LNCaP clone FGC (cell line): ENCODE results near the gene PRRG1.
"Not testable (repeated sequence)": the region's sequence is repeated elsewhere in the genome, so short reads cannot be mapped to it uniquely, and the experiment has no call there.

Experiments used
- DNase-seq: peaks from one replicate; pipeline ENCODE4 v3.0.0-alpha.2; 2011; ENCODE audit warnings: low read depth
- H3K4me3 ChIP-seq: 2 replicates; pipeline ENCODE4 v1.5.1; 2011; ENCODE audit warnings: mild to moderate bottlenecking, low read depth, low read length, control low read depth
- TF ChIP-seq, protein P1 (sequence below): IDR thresholded peaks from 2 replicates; pipeline ENCODE4 v1.5.1; 2012; ENCODE audit warnings: mild to moderate bottlenecking; ENCODE audit not compliant: control insufficient read depth, insufficient read depth; ENCODE audit errors: extremely low read depth

Gene PRRG1

DNA sequence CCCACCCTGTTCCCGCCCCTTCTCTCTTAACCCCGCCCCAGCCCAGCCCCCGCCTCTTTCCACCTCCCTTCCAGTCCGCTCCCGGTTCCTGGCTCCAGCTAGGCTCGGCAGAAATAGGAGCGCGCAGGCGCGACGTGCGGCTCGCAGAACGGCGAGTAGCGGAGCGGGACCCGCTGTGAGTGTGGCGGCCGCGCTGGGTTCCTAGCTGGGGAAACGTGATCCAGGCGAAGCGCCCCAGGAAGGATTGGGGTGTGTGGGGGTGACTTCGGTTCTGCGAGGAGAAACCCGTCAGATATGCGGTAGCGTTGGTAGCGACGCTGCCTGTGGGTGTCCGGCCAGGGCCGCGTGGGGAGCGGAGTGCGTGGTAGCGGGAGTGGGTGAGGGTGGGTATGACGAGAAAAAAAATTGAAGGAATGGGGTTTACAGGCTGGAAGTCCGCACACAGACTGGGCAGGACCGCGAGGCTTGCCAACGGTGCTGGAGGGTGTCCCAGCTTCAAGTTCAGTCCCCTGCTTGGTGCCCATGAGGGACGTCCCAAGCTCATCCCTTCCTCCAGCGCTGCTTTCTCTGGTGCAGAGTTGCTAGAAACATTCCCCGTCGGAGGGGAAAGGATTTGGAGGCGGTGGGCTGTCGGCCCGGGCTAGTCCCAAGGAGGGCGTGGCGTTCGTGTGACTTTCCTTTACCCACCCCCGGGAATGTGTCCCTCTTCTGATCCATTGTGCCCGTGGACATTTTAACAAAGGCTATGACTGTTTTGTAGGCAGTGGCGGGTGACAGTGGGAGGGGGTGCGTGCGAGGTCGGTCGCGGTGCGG lies at the start of gene PRRG1:
TSS of gene PRRG1 (plus strand) at position 144 of the 813 bp plus-strand sequence. CDS start 56,886 bp downstream, outside the sequence.
- DNase-seq: peak; percentile 40
- TF ChIP-seq, protein P1, sequence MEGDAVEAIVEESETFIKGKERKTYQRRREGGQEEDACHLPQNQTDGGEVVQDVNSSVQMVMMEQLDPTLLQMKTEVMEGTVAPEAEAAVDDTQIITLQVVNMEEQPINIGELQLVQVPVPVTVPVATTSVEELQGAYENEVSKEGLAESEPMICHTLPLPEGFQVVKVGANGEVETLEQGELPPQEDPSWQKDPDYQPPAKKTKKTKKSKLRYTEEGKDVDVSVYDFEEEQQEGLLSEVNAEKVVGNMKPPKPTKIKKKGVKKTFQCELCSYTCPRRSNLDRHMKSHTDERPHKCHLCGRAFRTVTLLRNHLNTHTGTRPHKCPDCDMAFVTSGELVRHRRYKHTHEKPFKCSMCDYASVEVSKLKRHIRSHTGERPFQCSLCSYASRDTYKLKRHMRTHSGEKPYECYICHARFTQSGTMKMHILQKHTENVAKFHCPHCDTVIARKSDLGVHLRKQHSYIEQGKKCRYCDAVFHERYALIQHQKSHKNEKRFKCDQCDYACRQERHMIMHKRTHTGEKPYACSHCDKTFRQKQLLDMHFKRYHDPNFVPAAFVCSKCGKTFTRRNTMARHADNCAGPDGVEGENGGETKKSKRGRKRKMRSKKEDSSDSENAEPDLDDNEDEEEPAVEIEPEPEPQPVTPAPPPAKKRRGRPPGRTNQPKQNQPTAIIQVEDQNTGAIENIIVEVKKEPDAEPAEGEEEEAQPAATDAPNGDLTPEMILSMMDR: no peak
- H3K4me3 ChIP-seq: peak within 1 kb of the TSS; percentile 83

DNA sequence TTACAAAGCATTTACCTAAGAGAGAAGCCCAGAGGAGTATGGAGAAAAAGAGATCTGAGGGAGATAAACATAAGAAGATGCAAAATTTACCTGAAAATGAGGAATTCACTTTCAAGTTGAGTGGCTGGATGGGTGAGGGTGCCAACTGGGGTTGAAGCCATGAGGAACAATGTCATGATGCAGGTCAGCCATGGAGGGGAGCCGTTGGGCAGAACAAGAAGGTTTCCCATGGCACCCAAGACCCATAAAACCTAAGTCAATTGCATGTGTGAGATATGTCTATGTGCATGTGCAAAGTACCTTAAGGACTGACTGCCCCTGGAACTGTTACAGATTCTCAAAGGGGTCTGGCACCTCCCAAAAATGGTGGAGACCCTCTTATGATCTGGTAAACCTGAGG lies 46.6 kb upstream of the PRRG1 start:
- no peak overlapping the region for H3K4me3 ChIP-seq
- no peak for DNase-seq
- TF ChIP-seq, protein P1: 0 out of 2 replicates have a peak, but pooled peaks have one; percentile 11

- DNase-seq, H3K4me3 ChIP-seq: not testable (repeated sequence)
Observed at GRCh38 chrX:37305238-37305637, 43.9 kb upstream of the PRRG1 start.

DNA sequence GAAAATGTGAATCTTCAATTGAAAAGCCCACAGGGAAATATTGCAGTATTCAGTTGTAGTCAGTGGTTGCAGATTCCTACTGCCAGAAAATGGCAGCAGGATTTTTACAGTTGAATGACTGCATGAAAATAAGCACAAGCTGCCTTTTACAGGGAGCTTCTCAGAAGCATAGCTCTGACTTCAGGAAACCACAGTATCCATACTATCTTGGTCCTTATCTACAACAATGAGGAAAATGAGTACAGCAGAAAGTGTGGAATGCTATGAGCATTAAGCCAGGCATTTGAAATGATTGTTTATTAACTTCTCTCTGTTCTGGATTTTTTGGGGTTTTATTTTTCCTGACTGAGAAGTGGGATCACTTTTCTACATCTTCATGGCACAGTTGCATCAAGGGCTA lies 34.6 kb upstream of the PRRG1 start:
- TF ChIP-seq, protein P1: no peak
- no peak overlapping the region for H3K4me3 ChIP-seq
- DNase-seq: no peak

GRCh38 chrX:37315511-37316248 lies 33.5 kb upstream of the PRRG1 start:
- TF ChIP-seq, protein P1: no peak
- H3K4me3 ChIP-seq: no peak overlapping the region
- no peak for DNase-seq

DNA sequence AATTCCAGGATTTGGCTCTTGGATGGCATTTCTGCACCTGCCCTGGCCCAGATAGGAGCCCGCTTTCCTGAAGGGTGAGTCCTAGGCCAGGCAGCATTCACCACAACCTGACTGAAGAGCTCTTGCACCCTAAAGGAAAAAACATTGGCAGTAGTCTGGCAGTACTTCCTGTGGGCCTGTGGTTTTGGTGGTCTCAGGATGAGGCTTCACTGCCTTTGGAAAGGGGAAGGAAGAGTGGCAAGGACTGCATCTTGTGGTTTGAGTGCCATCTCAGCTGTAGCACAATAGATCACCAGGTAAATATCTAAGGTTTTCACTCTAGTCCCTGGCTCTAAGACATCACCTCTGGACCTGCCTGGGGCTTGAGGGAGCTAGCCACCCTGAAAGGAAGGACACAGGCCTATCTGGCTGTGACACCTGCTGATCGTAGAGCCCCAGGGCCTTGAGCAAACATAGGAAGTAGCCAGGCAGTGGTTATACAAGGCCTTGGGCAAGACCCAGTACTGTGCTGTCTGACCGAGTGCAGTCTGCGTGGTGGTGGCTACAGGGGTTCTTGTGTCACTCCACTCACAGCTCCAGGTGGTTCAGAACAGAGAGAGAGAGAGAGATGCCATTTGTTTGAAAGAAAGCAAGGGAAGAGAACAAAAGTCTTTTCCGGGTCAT lies 28.5 kb upstream of the PRRG1 start:
- TF ChIP-seq, protein P1: no peak
- H3K4me3 ChIP-seq: no peak overlapping the region
- no peak for DNase-seq

DNA sequence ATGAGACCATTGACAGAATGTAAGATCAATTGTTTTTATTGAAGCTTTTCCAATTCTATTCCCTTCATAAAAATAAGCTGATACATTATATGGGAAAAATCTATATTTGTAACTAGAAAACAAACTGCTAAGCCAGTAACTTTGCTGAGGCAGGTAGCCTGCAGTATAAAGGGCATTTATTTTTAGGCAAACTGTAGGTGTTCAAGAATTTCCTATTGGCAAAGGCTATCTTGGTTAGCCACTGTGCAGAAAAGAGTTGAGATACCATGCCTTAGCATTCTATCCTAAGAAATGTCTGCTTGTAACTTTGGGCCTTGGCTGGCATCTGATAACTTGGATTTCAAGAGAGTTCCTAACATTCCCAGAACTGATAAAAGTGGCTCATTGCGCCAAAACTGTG lies 18.5 kb upstream of the PRRG1 start:
- TF ChIP-seq, protein P1: no peak
- no peak for DNase-seq
- no peak overlapping the region for H3K4me3 ChIP-seq
